ENCODE data around the gene C1QL4.
A peak's percentile ranks its signal among the peaks of the same experiment; 100 is the strongest.
"Not testable (repeated sequence)": the region's sequence is repeated elsewhere in the genome, so short reads cannot be mapped to it uniquely, and the experiment has no call there.

C1QL4 gene

DNA sequence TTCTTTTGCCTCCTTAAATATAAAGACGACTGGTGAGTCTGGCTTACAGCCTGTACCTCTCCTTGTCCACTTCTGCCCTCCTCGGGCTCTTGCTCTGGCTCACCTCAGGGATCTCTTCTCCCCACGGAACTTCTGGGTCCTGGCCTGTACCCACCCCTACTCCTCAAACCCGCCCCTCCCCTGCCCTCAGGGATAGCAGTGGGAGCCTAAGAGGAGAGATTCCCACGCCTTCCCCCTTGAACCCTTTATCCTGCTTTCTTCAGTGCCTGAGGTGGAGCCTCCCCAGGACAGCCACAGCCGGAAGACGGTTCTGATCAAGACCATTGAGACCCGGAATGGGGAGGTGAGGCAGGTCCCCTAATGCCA lies 39.3 kb downstream of the C1QL4 start:
- DNase-seq, result no peak

DNA sequence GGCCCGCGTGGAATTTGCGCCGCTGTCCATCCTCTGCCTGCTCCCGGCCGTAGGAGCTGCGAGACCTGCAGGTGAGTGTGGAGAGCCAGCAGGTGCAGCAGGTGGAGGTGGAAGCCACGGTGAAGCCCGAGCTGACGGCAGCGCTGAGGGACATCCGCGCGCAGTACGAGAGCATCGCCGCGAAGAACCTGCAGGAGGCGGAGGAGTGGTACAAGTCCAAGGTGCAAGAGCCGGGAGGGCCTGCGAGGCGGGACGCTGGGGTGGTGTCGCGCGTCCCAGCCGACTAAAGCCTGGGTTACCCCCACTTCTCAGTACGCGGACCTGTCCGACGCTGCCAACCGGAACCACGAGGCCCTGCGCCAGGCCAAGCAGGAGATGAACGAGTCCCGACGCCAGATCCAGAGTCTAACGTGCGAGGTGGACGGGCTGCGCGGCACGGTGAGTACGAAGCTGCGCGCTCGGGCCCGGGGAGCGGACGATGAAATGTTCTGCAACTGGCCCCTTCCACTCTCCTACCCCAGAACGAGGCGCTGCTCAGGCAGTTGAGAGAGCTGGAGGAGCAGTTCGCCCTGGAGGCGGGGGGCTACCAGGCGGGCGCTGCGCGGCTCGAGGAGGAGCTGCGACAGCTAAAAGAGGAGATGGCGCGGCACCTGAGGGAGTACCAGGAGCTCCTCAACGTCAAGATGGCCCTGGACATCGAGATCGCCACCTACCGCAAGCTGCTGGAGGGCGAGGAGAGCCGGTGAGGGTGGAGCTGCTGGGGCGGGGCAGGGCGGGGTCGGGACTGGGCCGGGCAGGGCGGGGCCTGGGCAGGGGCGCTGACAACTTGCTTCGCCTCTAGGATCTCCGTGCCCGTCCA lies 39.9 kb downstream of the C1QL4 start:
- DNase-seq, result no peak

DNA sequence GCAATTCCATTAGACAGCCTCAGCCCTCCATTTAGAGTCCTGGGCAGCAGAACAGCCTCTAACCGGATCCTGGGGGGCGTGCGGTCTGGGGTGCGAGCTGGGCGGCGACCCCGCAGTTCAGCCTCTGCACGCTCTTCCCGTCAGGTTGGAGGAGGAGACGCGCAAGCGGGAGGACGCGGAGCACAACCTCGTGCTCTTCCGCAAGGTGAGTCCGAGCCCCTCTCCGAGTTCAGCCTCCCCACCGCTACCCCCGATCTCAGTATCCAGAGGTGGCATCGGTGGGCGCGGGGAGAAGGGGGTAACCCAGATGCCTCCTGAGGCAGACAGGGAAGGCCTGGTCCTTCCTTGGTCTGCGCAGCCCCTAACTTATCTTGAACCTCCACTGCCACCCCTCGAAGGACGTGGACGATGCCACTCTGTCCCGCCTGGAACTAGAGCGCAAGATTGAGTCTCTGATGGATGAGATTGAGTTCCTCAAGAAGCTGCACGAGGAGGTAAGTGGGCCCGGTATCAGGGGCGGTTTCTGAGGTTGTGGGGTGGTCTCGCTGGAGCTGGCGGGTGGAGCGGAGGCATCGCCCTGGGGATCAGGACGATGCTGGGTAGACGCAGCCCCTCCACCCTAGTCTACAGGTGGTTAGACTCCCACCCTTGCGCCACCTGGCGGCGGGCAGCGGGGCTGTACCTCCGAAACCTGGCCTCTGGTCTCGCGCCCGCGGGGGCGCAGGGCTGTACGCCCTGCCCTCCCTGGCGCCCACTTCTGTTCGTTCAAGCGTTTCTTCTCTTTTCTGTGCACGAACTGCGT lies 40.8 kb downstream of the C1QL4 start:
- no peak for DNase-seq

DNA sequence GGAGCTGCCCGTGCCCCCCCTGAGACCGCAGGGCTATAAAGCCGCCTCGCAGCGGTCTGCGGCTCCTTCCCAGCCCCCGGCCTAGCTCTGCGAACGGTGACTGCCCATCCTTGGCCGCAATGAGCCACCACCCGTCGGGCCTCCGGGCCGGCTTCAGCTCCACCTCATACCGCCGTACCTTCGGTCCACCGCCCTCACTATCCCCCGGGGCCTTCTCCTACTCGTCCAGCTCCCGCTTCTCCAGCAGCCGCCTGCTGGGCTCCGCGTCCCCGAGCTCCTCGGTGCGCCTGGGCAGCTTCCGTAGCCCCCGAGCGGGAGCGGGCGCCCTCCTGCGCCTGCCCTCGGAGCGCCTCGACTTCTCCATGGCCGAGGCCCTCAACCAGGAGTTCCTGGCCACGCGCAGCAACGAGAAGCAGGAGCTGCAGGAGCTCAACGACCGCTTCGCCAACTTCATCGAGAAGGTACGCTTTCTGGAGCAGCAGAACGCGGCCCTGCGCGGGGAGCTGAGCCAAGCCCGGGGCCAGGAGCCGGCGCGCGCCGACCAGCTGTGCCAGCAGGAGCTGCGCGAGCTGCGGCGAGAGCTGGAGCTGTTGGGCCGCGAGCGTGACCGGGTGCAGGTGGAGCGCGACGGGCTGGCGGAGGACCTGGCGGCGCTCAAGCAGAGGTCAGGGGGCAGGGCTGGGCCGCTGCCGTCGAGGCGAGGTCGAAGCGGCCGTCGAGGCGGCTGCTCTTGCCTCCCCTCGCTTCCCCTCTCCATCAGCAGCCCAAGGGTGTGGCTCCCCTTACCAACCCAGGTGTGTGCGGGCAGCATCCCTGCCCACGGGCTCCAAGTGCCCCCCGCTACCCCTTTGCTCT lies 41.7 kb downstream of the C1QL4 start, which contains the start of gene PRPH:
Gene PRPH, plus strand, starts transcription at position 66 of the 855 bp plus-strand sequence. Its CDS starts 54 bp downstream, at position 120.
- no peak for DNase-seq

DNA sequence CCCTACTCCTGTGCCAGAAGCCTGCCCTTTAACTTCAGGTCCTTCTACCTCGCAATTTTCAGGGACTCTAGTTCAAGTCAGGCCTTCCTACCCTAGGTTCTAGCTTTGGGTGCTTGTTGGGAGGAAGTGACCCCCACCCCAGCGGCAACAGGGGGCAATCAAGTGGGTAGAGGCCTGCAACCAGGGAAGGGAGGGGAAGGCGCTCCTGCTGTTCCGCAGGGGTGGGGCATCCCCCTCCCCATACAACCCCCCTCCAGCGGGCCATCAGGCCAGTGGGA lies 42.2 kb downstream of the C1QL4 start:
- DNase-seq, result no peak

DNA sequence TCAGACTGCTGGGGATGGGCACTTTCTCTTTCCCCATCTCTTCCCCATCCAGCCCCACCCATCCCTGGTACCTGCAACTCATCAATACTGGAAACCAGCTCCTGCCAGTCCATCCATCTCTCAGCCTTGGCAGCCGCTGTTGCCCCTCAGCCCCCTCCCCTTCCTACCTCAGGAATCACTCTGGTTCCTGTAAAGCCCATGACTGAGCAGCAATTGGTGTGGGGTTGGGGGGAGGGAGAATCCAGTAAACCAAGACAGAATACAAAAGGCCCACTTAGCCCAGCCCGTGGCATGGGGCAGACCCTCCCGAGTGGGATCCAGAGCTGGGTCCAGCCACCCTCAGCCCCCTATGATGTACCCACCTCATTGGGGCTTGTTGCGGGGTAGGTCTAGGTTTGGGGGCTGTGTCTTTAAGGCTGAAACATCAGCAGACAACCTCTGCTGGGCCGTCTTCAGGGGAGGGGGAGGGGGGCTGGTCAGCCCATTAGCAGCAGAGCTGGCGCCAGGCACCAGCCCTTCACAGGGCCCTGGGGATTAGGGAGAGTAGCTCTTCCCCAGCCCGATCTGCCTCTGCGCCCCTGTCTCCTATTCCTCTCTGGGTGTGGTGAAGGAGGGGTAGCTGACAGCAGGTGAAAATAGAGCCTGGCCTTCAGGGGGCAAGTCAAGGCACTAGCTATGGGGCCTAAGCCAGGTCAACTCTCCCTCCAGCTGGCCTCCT lies 42.7 kb downstream of the C1QL4 start:
- no peak for DNase-seq

DNA sequence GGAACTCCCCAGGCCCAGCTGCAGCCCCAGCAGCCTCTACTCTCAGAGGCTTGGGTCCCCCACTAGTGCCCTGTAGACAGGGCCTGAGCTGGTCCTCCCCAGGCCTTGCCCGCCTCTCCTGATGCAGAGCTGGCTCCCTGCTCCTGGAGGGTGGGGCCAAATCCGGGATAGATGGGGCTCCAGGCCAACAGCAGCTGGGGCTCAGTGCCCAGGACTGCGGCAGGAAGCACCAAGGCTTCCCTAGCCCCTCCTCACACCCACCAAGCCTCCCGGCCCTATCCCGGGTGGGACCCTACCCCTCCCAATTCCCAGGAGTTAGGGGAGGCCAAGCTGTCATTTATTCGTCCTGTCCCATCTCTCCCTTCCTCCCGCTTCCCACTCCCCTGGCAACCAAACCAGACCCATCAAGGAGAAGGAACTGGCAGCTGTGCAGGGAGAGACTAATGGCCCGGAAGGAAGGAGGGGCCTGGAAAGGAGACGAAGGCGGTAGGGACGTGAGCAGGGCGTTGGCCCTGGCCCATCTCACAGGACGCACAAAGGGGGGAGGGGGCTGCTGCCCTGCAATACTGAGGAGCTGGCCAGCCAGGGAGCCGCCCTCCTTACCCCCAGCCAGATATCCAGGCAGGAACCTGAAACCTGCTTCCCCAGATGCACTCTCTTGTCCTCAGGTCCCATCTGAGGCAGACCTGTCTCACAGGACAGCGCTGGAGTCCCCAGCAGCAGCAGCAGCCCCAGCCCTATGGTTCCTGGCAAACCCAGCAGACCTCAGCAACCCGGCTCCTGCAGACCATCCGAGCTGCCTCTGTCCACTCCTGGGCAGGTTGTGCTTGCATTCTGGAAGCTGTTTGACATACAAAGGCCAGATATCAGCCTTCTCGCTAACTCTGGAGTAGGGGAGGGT lies 43.7 kb downstream of the C1QL4 start:
- DNase-seq, result peak; percentile 92

DNA sequence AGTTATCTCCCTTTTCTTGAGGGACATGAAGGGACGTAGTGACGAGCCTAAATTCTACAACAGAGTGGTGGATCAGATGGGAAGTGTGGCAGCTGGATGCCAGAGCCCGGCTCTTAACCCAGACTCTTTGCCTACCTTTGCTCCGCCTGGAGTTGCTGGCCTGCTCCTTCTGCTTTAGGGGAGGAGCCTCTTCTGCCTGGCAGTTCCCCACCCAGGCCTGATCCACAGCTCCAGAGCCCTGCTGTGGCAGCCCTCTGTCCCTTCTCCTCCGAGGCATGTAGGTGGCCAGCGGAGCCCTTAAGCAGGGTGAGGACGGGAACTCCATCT lies 44.3 kb downstream of the C1QL4 start:
- DNase-seq, result peak; percentile 86

DNA sequence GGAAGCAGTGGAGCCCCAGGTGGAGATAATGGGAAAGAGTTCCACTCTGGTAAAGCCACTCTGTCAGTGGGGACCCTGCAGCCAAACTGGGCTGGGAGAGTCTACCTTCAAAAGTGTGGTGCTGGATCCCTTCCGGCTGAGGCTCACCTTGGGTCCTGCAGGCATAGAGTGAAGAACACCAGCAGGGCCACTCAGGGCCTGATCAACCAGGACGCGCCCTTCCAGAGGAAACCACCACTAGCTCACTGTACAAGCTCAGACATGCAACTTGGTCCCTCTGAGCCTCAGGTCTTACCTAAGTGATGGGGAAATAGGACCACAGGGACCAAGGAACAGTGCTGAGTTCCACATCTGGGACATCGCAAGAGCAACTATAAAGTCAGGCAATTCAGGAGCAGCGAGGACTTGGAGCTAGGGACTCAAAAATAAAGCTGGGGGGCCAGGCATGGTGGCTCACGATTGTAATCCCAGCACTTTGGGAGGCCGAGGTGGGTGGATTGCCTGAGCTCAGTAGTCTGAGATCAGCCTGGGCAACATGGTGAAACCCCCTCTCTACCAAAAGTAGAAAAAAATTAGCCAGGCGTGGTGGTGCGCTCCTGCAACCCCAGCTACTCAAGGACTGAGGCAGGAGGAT lies 47.9 kb downstream of the C1QL4 start:
- DNase-seq, result no peak

DNA sequence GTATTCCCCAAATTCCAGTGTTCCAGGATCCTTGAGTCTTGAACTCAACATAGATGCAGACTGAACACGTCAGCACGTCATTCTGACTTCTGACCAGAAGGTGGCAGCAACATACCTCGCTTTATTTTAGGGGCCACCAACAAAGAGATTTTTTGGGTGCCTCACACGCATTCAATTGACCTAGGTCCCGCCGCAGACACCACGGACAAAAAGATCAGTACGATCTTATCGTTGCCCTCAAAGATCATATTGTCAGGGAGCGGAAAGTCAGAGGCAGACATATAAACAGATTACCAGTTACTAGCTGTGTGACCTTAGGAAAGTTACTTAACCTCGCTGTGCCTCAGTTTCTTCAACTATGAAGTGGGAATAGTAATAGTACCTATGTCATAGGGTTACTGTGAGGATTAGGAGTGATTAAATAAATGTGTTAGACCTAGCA lies 48.6 kb downstream of the C1QL4 start:
- DNase-seq, result peak; percentile 9

DNA sequence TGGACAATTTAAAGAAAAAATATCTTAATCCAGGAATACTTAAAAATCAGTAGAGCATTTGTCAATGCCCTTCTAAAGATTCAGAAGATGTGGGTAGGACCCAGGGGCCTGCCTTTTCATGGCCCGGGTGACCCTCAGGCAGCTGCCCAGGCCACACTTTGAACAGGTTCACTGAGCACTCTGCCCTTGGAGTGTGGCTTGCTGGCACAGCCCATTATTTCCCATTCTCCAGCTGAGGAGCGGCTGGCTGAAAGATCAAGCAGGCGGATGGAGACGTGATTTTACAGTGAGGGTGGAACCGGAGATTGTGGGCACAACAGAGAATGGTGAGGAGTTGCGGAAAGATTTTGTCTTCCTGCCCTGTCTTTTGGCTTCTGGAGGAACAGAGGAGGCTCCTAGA lies 49.1 kb downstream of the C1QL4 start:
- no peak for DNase-seq

DNA sequence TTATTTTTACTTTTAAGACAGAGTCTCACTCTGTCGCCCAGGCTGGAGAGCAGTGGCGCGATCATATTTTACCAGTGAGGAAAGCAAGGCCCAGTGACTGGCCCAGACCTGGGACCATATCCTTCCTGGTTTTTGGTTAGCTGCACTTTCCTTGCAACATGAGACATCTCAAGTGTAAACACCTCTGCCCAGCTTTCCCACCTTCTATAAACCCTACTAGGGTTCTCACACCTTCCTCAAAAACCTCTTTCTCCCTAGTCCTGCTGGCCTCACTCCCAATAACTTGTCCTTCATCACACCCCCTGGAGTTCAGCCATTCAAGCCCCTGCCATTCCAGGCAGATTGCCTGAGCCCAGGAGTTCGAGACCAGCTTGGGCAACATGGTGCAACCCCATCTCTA lies 52.3 kb downstream of the C1QL4 start:
- DNase-seq, result no peak

DNA sequence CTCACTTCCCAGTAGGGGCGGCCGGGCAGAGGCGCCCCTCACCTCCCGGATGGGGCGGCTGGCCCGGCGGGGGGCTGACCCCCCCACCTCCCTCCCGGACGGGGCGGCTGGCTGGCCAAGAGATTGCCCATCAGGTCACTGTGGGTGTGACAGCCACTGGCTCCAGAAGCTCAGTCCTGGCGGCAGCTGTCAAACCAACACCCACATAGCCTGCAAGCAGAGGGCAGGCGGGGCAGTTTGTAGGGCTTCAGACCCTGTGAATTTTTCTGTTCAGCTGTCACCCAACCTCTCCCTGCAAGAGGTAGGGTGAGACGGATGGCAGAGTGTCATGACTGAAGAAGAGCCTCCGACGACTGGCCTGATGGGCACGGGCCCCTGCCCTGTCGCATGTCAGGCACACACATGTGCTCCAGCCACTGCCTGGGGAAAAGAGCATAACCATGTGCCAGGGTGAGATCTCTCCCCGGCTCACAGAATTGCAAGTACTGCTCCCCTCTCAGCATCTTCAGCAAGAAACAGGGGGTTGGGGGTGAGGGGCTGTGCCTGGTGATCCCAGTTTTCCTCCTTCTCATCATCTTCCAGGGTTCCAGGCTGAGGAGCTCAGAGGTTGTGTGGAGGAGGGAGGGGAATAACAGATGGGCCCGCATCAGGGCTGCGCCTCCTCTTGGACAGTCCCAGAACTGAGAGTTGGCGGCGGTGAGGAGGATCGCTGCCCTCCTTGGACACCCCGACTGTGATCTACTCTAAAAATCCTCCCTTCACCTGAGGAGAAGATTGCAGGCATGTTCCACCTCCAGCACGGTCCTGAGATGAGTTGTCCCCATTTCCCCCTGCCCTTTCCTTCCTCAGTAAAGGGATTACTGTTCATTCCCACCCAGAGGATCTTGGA lies 53.2 kb downstream of the C1QL4 start:
- DNase-seq, result no peak

DNA sequence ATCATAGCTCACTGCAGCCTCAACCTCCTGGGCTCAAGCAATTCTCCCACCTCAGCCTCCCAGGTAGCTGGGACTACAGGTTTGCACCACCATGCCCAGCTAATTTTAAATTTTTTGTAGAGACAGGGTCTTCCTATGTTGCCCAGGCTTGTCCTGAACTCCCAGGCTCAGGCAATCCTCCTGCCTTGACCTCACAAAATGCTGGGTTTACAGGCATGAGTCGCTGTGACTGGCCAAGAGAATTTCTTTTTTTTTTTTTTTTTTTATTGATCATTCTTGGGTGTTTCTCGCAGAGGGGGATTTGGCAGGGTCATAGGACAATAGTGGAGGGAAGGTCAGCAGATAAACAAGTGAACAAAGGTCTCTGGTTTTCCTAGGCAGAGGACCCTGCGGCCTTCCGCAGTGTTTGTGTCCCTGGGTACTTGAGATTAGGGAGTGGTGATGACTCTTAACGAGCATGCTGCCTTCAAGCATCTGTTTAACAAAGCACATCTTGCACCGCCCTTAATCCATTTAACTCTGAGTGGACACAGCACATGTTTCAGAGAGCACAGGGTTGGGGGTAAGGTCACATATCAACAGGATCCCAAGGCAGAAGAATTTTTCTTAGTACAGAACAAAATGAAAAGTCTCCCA lies 54.1 kb downstream of the C1QL4 start:
- not testable (repeated sequence) for DNase-seq

All from NCI-H446 treated with DMSO at 0.1 percent for 48 hours (cell line).